NCI-H2171 (cell line): ENCODE results near the gene KRTAP1-1.
"Not testable (repeated sequence)": the region's sequence is repeated elsewhere in the genome, so short reads cannot be mapped to it uniquely, and the experiment has no call there.

ENCODE experiments used
- DNase-seq: peaks from one replicate; lab custom pipeline; 2025; lab: John Stamatoyannopoulos, UW

The KRTAP1-1 gene

GRCh38 chr17:41040783-41041571, at the start of gene KRTAP1-1:
TSS of gene KRTAP1-1 (minus strand) at chr17:41041450. CDS start at chr17:41041397, 53 bp downstream.
- not testable (repeated sequence) for DNase-seq

DNA sequence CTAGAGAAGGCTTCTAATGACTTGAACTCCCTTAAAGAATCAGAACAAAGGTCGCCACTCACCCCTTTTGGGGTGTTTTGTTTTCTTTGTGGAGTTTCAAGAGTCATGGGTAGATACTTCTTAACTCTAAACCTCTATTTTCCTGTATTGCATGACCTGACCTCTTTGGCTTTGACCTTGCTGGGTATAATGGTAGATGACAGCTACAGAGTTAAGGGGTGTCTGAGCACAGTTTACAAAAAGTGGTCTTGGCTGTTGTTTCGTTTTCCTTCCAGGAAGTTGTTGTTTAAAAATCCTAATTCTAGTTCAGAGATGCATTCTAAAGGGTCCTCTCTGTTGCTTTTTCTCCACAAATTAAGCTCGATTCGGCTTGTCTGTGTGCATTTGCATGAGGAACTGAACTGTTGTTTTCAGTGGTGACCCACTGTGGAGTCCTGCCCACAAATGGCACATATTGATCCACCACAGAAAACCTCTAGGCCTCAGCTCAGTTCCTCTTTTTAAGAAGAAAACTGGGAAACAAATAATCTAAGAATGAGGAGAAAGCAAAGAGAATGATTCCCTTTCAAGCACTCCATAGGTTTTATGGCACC, 47.6 kb upstream of the KRTAP1-1 start:
- DNase-seq: not testable (repeated sequence)

GRCh38 chr17:41084100-41084856, 43.0 kb upstream of the KRTAP1-1 start, which contains the start of gene KRTAP4-7:
TSS of gene KRTAP4-7 (plus strand) at chr17:41084150. CDS start at chr17:41084207, 57 bp downstream.
- DNase-seq: not testable (repeated sequence)

DNA sequence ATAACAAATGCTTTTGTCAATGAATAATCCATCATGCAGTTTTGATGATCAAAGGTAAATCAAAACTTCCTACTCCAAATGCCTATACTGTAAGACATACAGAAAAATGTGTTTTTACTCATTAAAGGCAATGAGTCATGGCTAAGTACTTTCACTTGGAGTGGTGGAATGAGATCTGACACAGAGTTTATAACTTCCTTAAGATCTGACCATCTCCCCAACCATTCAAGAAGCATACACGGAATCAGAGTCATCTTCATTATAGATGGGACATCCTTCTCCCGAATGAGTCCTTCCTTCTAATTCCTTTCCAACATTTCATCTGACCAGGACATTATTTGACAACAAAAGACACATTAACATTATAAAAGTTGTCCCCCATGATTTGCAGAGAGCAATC, 42.2 kb upstream of the KRTAP1-1 start:
- DNase-seq: not testable (repeated sequence)

GRCh38 chr17:41082626-41083025, 41.4 kb upstream of the KRTAP1-1 start:
- DNase-seq: no peak

DNA sequence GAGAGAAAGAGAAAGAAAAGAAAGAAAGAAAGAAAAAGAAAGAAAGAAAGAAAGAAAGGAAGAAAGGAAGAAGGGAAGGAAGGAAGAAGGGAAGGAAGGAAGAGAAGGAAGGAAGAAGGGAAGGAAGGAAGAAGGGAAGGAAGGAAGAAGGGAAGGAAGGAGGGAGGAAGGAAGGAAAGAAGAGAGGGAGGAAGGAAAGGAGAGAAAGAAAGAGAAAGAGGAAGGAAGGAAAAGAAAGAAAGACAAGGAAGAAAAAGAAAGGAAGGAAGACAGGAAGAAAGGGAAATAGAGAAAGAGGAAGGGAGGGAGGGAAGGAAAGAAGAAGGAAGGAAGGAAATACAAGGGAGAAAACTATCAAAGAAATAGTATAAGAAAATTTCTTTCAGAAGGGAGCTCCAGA, 35.5 kb upstream of the KRTAP1-1 start:
- DNase-seq: no peak

DNA sequence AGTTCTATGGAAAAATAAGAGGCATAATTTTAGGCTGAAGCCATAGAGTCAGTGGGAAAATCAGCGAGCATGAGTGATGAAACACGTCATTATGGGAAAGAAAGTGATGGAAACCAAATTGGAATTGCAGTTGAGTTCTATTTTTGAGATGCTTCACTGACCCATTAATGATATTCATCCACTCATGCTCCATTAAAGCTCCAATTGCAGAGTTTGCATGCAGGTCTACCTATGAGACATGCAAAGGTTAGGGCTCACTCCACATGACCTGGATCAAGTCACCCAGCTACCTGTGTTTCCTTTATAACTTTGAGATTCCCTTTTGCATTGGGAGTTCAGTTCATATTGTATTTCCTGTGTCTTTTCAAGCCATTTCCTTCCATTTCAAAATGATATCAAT, 32.4 kb upstream of the KRTAP1-1 start:
- no peak for DNase-seq

GRCh38 chr17:41071606-41072360, 30.5 kb upstream of the KRTAP1-1 start:
- no peak for DNase-seq

GRCh38 chr17:41069031-41069430, 27.8 kb upstream of the KRTAP1-1 start:
- no peak for DNase-seq

DNA sequence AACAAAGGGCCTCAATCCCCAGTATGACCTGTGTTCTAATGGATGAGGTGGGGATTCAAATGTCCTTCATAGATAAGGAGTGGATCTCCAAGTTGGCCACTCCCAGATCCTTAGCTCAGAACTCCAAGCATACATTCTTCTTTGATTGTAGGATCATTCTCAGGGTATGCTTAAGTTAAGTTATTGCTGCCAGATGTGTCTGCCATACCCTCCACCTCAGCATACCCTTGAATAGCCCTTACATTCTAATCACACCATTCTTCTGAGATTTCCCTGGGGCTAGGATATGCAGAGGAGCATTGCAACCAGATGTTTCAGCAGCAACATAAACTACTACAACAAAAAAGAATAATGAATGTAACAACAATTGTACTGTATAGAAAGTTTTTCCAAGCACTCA, 26.0 kb upstream of the KRTAP1-1 start:
- no peak for DNase-seq

DNA sequence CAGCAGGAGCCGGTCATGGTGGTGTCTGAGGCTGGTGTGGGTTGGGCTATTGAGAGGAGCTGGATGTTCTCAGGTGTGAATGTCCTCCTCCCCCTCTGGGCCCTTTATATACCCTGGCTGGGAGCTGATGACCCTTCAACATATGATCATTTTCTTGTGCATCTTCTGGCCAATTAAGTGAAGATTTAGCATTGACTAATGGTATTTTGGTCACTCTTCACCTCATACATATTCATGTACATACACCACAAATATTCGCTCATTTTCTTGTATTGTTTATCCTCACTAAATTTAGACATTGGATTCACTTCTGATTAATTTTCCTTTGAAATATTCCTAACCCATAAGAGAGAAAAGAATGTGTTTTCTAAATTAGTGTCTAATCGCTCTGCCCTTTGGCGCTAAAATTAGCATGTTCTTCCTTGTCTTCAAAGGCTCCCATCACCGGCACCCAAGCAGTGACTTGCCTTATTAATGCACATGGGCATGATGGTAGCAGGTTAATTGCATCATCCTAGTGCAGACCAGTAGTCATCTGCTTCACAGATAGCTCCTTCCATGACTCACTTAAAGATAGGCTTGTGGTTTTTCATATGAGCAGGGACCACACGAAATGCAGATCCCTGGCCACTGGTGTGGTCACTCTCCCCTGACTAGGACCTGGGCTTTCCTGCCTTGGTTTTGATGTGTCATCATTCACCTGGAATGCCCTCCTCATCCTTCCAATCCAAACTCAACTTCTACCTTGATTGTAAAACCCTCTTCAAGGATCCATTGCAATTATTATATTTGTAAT, 24.8 kb upstream of the KRTAP1-1 start, which contains the start of gene KRTAP2-4:
KRTAP2-4 (minus strand) TSS at position 51 of the 796 bp plus-strand sequence; CDS start at position 17, 34 bp downstream.
- no peak for DNase-seq

DNA sequence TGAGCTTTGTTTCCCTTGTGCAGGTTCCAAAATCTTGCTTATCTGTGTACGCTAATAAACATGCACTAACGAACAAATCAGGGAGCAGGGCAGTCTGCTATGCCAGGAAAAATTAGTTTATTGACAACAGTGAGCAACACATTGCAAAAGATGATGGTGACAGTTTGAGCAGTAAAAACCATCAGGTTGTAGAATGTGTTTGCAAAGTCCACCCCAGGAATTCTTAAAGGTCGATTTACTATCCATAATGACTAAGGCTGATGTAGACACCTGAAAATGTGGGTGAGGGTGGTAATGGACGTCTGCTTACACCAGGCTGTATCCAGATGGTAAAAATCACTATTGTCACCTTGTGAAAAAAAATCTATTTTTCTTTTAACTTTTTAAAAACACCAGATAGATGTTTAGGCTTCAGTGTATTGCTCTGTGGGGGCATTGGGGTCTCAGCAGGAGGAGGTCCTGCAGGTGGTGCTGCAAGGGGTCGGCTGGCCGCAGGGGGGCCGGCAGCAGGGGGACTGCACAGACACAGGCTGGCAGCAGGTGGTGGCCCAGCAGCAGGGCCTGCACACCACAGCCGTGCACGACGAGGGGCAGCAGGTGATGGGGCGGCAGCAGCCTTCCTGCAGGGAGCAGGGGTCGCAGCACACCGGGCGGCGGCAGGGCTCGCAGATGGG, 23.9 kb upstream of the KRTAP1-1 start:
- DNase-seq: not testable (repeated sequence)

- DNase-seq: no peak
Measured at GRCh38 chr17:41064301-41064700, 23.1 kb upstream of the KRTAP1-1 start.

DNA sequence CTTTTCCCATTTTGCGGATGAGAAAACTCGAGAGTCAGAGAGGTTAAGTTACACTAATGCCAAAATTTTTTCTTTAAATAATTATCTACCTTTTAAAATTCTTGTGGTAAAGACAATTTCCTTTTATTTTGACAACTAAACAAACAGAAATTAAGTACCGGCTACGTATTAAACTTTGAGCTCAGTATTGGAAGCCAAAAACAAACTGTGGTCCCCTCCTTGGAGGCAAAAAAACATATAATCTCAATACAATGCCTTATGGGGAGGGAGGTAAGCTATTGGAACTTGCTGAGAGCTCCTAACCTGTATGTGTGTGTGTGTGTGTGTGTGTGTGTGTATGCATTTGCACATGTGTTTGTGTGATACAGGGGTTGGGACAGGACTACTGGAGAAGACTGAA, 22.2 kb upstream of the KRTAP1-1 start:
- no peak for DNase-seq

GRCh38 chr17:41061964-41062363, 20.7 kb upstream of the KRTAP1-1 start:
- DNase-seq: no peak

GRCh38 chr17:41060052-41060604, 18.9 kb upstream of the KRTAP1-1 start, which contains the start of gene KRTAP2-3:
TSS of gene KRTAP2-3 (minus strand) at chr17:41060114. CDS start at chr17:41060050, 64 bp downstream.
- no peak for DNase-seq

DNA sequence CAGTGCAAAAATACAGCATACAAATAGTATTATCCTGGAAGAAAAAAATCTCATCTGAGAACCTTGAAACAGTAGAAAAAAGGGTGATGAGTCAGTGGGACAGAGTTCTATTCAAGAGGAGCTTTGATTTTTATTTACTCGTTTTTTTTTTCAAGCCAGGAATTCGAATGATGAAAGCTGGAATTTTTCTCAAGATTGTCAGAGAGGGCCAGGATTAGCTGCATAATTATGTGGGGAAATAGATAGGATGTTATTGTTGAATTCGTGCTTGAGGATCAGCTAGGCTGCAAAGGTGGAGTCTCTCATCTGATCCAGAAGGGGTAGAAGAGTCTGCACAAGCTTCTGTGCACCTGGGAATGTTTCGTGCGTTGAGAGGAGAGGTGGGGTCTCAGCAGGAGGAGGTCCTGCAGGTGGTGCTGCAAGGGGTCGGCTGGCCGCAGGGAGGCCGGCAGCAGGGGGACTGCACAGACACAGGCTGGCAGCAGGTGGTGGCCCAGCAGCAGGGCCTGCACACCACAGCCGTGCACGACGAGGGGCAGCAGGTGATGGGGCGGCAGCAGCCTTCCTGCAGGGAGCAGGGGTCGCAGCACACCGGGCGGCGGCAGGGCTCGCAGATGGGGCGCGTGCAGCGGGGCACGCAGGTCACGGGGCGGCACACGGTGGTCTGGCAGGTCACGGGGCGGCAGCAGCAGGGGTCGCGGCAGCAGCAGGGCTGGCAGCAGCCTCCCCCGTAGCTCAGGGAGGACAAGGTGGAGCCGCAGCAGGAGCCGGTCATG, 18.2 kb upstream of the KRTAP1-1 start:
- DNase-seq: not testable (repeated sequence)

DNA sequence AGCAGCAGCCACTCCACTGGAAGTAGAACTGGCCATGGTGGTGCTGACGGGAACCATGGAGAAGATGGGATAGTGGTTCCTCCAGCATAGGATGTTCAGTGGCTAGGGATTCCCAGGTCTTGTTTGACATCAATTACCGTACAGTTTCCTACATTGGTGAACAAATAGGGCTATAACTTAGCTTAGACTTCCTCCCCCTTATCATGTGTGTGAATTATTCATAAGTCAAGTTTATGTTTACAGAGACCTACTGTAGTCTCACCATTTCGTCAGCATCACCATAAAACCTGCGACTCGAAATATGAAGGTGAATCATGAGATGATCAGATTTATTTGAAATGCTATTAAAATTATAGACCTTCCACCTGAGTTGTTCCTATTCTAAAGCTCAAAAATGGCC, 17.5 kb upstream of the KRTAP1-1 start:
- DNase-seq: no peak

DNA sequence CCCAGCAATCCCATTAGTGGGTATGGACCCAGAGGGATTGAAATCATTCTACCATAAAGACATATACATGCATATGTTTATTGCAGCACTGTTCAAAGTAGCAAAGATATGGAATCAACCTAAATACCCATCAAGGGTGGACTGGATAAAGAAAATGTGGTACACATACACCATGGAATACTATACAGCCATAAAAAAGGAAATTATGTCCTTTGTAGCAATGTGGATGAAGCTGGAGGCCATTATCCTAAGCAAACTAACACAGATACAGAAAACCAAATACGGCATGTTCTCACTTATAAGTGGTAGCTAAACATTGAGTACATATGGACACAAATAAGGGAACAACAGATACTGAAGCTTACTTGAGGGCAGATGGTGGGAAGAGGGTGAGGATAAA, 16.3 kb upstream of the KRTAP1-1 start:
- DNase-seq: no peak
